Measurements from ENCODE around the gene COMTD1.

COMTD1 gene

GRCh38 chr10:75261813-75262705 is 26.3 kb upstream of the COMTD1 start:
- TF ChIP-seq REST (IDR thresholded peaks at IDR 0.05; ENCODE audit: insufficient replicate concordance, low read depth), result no peak
- no peak for TF ChIP-seq GABPA (IDR thresholded peaks at IDR 0.05; ENCODE audit: low read depth)
- no peak for TF ChIP-seq CTCF (IDR thresholded peaks at IDR 0.05; ENCODE audit: insufficient read depth, low read length)
- TF ChIP-seq POLR2AphosphoS5 (IDR thresholded peaks at IDR 0.05; ENCODE audit: low read depth), result no peak
- TF ChIP-seq SPI1 (IDR thresholded peaks at IDR 0.05; ENCODE audit: borderline replicate concordance, low read depth), result no peak
- no peak for DNase-seq (ENCODE audit: low read depth in 1 of 2, low spot score in 1 of 2)
- Histone ChIP-seq H3K27me3 (ENCODE audit: insufficient read depth, poor library complexity, severe bottlenecking) (no peaks in the 10 kb centered on the region), H3K27ac (replicated peaks) (no peak overlapping the region), H3K4me3 (replicated peaks; ENCODE audit: insufficient read depth, low read length) (no peak overlapping the region)

- DNase-seq (ENCODE audit: low read depth in 1 of 2, low spot score in 1 of 2), result no peak
- Histone ChIP-seq H3K27me3 (ENCODE audit: insufficient read depth, poor library complexity, severe bottlenecking) (no peaks in the 10 kb centered on the region), H3K4me3 (replicated peaks; ENCODE audit: insufficient read depth, low read length) (no peak overlapping the region), H3K27ac (replicated peaks) (no peak overlapping the region)
- TF ChIP-seq SPI1 (IDR thresholded peaks at IDR 0.05; ENCODE audit: borderline replicate concordance, low read depth) (no peak), POLR2AphosphoS5 (IDR thresholded peaks at IDR 0.05; ENCODE audit: low read depth) (no peak), GABPA (IDR thresholded peaks at IDR 0.05; ENCODE audit: low read depth) (no peak), REST (IDR thresholded peaks at IDR 0.05; ENCODE audit: insufficient replicate concordance, low read depth) (no peak), CTCF (IDR thresholded peaks at IDR 0.05; ENCODE audit: insufficient read depth, low read length) (no peak)
Measured at GRCh38 chr10:75260990-75261389, 25.2 kb upstream of the COMTD1 start.

- no peak overlapping the region for H3K4me3 ChIP-seq (replicated peaks; ENCODE audit: insufficient read depth, low read length)
- H3K27me3 ChIP-seq (ENCODE audit: insufficient read depth, poor library complexity, severe bottlenecking), result no peaks in the 10 kb centered on the region
- TF ChIP-seq SPI1 (IDR thresholded peaks at IDR 0.05; ENCODE audit: borderline replicate concordance, low read depth) (no peak), REST (IDR thresholded peaks at IDR 0.05; ENCODE audit: insufficient replicate concordance, low read depth) (no peak), POLR2AphosphoS5 (IDR thresholded peaks at IDR 0.05; ENCODE audit: low read depth) (no peak), CTCF (IDR thresholded peaks at IDR 0.05; ENCODE audit: insufficient read depth, low read length) (no peak)
- no peak overlapping the region for H3K27ac ChIP-seq (replicated peaks)
- no peak for DNase-seq (ENCODE audit: low read depth in 1 of 2, low spot score in 1 of 2)
Measured at GRCh38 chr10:75254739-75255138, 19.0 kb upstream of the COMTD1 start.

All from HL-60 (cell line).